ENCODE results near the gene SMTNL1.

The SMTNL1 gene, protein sequence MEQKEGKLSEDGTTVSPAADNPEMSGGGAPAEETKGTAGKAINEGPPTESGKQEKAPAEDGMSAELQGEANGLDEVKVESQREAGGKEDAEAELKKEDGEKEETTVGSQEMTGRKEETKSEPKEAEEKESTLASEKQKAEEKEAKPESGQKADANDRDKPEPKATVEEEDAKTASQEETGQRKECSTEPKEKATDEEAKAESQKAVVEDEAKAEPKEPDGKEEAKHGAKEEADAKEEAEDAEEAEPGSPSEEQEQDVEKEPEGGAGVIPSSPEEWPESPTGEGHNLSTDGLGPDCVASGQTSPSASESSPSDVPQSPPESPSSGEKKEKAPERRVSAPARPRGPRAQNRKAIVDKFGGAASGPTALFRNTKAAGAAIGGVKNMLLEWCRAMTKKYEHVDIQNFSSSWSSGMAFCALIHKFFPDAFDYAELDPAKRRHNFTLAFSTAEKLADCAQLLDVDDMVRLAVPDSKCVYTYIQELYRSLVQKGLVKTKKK

GRCh38 chr11:57536947-57537619 is at the start of gene SMTNL1:
Gene SMTNL1 (plus strand): TSS chr11:57537595. CDS start chr11:57542643, 5,048 bp downstream.
- DNase-seq: no peak

GRCh38 chr11:57487920-57488659 is 49.3 kb upstream of the SMTNL1 start:
- DNase-seq: no peak

GRCh38 chr11:57490456-57491248 is 46.7 kb upstream of the SMTNL1 start:
- no peak for DNase-seq

GRCh38 chr11:57491371-57492061 is 45.9 kb upstream of the SMTNL1 start:
- DNase-seq: peak; percentile 28 to 38

- DNase-seq: peak; percentile 70 to 80
Observed at GRCh38 chr11:57493507-57494503, 43.6 kb upstream of the SMTNL1 start.

DNA sequence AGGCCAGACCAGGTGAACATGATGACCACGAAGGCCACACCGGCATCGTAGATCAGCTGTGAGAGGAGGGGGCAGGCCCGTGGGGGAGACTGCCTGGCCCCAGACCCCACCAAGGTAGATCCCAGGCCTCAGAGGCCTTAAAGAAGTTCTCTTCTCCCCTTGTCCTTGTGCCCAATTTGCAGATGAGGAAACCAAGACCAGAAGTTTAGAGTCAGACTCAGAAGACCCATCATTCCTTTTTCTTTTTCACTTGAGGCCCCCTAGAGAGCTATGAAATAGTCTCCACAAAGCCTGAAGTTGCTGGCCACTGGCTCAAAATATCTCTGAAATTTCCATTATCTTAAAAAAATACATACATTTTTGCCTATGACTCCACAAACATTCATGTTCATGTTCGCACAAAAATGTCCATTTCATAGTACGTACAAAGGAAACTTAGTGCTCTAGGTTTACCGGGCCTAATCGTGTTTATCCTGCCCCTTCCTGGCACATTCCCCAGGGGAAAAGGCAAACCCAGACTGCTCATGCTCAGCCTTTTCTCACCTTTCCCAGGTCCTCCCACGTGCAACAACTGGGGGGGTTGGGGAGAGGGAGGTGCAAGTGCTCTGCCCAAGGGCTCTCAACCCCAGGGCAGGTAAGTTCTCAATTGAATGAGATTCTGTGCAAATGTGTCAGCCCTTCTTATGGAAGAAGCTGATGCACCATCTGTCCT is 41.1 kb upstream of the SMTNL1 start:
- DNase-seq: no peak

DNA sequence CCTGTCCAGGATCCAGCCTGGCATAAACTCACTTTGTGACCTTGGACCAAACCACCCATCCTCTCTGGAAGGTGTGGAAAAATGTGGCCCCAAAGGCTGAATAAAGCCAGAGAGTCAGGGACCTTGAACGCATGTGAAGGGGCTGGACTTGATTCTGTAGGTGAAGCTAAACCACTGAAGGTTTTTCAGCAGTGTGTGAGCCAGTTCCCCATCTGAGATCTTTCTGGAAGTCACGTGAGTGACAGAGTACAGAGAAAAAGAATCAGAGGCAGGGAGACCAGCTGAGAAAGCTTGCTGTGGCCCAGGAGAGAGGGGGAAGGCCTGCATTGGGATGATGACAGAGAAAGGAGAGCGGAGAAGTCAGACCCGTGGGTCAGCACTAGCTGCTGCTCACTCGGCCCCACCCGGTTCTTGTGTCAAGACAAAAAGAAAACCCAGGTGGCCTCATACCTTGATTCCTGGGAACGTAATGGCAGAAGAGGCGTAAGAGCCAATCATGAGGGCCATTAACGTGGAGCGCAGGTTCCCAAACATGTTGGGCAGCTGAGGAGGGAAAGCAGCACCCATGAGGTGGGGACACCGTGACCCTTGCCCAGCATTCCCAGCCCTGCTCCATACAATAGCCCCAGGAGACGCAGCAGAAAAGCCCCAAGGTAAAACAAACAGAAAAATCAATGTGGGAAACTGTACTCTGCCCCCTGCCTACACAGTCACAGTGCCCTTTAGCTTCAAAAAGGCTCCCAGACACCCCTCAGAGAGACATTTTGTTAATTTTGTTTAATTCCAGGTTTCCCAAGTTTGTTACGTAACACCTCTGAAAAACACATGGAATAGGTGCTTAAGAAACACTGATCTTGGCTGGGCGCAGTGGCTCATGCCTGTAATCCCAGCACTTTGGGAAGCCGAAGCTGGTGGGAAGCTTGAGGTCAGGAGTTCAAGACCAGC is 39.8 kb upstream of the SMTNL1 start:
- DNase-seq: no peak

DNA sequence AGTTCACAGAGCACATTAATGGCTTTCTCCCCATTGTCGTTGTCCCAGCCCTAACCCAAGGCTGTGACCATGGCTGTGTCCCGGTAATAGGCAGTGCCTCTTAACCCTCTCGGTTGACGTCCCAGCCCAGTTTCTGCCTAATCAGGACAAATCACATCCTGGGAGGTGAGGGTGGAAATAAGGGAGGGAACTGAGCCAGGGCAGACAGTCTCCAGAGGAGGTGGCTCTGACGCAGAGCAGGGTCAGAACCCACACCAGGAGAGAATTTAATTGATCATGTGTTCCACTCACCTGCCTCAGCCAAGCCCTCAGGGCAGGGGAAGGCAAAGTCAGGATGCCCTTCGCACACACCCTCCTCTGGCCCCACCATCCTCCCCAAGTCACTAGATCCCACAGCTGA is 38.9 kb upstream of the SMTNL1 start:
- DNase-seq: no peak

DNA sequence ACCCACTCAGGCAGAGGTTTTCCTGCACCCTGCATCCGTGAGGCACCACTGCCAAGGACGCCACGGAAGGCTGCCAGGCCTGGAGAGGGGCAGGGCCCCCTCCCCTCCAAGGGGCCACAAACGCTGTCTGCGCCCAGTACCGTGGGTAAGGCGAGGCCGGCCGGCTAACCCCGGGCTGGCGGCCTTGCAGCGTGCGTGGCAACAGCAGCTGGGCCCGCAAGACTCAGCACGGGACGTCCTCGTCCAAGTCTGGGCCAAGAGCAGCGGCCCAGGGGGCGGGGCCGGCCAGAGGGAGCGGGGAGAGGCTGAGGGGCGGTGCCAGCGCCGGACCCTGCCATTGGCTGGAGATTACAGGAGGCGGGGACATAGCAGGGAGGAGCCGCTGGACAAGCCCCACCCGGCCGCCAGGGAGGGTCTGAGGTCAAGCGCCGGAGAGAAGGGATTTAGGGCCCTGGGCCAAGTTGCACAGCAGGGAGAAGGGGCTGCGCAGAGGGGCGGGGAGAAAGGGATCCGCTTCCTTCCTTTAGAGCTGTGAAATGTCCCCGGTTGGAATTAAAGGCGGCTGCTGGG is 37.9 kb upstream of the SMTNL1 start:
- DNase-seq: no peak

DNA sequence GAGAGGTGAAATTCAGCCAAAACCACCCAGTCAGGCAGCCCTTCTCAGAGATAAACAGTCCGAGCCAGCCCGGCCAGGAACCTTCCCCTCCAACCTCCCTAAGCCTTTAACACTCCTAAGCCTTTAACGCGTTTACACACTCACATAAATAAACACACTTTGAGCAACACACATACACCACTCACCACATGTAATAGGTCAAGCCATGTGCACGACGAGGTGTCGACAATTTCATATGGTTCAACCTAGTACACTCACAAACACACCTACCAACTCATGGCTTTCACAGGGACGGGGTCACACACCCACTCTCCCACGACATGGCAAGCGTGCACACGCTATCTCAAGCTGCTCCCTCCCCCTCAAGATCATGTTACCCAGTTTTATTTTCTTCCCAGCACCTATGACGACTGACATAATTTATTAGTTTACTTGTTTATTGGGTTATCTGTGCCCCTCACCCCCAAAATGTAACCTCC is 37.4 kb upstream of the SMTNL1 start:
- DNase-seq: no peak

DNA sequence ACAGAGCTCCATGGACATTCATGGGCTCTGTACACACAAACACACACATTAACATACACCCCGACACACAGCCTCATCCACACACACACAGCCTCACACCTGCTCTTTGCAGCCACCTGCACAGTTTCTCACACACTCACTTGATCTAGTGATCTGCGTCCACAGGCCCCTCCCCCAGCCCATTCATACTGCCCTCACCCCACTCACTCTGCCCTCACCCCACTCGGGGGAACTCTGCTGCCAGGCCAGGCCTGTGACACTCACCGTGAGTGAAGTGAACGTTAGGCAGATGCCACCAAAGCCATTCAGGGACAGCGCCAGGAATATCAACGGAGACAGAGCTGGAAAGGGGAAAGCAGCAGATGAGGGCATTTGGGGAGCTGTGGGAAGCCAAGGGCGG is 36.9 kb upstream of the SMTNL1 start:
- DNase-seq: no peak

DNA sequence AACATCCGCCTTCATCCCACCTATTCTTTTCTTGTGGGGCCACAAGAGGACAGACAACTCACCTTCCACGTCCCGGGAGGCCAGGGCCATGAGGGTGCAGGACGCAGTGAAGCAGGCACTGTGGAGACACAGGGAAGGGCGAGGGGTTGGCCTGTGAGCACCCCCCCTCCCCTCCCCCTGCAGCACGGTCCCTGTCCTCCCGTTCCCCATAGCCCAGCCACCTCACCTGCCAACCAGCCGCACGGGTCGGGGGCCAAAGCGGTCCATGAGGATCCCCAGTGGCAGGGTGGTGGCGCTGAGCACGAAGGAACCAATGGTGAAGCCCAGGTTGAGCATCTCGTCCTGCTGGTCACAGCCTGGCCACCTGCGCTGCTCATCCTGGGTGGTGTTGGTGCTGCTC is 36.5 kb upstream of the SMTNL1 start:
- DNase-seq: no peak

DNA sequence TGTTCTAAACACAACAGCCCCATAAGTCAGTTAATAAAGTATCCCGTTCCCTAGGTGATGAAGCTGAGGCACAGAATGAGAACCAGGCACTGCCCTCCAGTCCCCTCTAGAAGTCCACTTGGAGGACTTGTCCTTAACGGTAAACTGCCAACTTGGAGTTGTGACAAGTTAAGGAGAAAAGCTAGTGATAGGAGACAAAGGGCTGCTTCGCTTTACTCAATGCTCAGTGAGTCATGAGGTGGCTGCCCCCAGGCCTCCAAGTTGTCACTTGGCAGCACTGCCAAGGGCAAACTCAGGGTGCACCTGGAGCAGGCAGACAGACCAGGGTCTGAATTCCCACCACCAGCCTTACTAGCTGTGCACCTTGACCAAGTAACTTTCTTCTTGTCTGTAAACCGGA is 35.4 kb upstream of the SMTNL1 start:
- DNase-seq: no peak

GRCh38 chr11:57502376-57502775 is 35.0 kb upstream of the SMTNL1 start:
- DNase-seq: no peak

- DNase-seq: no peak
Observed at GRCh38 chr11:57502870-57503269, 34.5 kb upstream of the SMTNL1 start.

- DNase-seq: no peak
Observed at GRCh38 chr11:57504511-57504910, 32.9 kb upstream of the SMTNL1 start.

GRCh38 chr11:57506522-57506921 is 30.9 kb upstream of the SMTNL1 start:
- no peak for DNase-seq
